ENCODE results near the gene RBP7.

Gene RBP7

GRCh38 chr1:10042746-10043145 lies 45.7 kb downstream of the RBP7 start:
- no peaks in the 10 kb centered on the region for H3K27me3 ChIP-seq (replicated peaks)
- in situ Hi-C loops (cut with HindIII; ENCODE audit: low pct_ligation_motif_present, low sequenced_read_pairs), result no loop called here
- TF ChIP-seq CTCF (IDR thresholded peaks at IDR 0.05; ENCODE audit: low read depth, low read length, missing control alignments), result no peak
- H3K4me3 ChIP-seq (ENCODE audit: low read depth, low read length), result no peak overlapping the region
- peaks cover 2% of the 10 kb centered on the region for H3K36me3 ChIP-seq (replicated peaks)
- DNase-seq, result no peak
- H3K27ac ChIP-seq, result no peak overlapping the region

- in situ Hi-C loops (cut with HindIII; ENCODE audit: low pct_ligation_motif_present, low sequenced_read_pairs), result no loop called here
- TF ChIP-seq CTCF (IDR thresholded peaks at IDR 0.05; ENCODE audit: low read depth, low read length, missing control alignments), result no peak
- Histone ChIP-seq H3K36me3 (replicated peaks) (no peaks in the 10 kb centered on the region), H3K4me3 (ENCODE audit: low read depth, low read length) (no peak overlapping the region), H3K27me3 (replicated peaks) (no peaks in the 10 kb centered on the region), H3K27ac (no peak overlapping the region)
- DNase-seq, result peak; percentile 8
These were observed 48.7 kb downstream of the RBP7 start for GRCh38 chr1:10045480-10046355.

- H3K27me3 ChIP-seq (replicated peaks), result no peaks in the 10 kb centered on the region
- H3K36me3 ChIP-seq (replicated peaks), result no peaks in the 10 kb centered on the region
- no peak overlapping the region for H3K4me3 ChIP-seq (ENCODE audit: low read depth, low read length)
- TF ChIP-seq CTCF (IDR thresholded peaks at IDR 0.05; ENCODE audit: low read depth, low read length, missing control alignments), result no peak
- no peak overlapping the region for H3K27ac ChIP-seq
- in situ Hi-C loops (cut with HindIII; ENCODE audit: low pct_ligation_motif_present, low sequenced_read_pairs), result no loop called here
- DNase-seq, result no peak
These were observed 49.5 kb downstream of the RBP7 start for GRCh38 chr1:10046356-10047085.

- H3K27ac ChIP-seq, result no peak overlapping the region
- no peaks in the 10 kb centered on the region for H3K27me3 ChIP-seq (replicated peaks)
- H3K4me3 ChIP-seq (ENCODE audit: low read depth, low read length), result no peak overlapping the region
- in situ Hi-C loops (cut with HindIII; ENCODE audit: low pct_ligation_motif_present, low sequenced_read_pairs), result no loop called here
- DNase-seq, result no peak
- no peaks in the 10 kb centered on the region for H3K36me3 ChIP-seq (replicated peaks)
- no peak for TF ChIP-seq CTCF (IDR thresholded peaks at IDR 0.05; ENCODE audit: low read depth, low read length, missing control alignments)
These were observed 51.6 kb downstream of the RBP7 start for GRCh38 chr1:10048601-10049000.

GRCh38 chr1:10050611-10051010 lies 53.6 kb downstream of the RBP7 start:
- Histone ChIP-seq H3K27ac (no peak overlapping the region), H3K4me3 (ENCODE audit: low read depth, low read length) (no peak overlapping the region), H3K36me3 (replicated peaks) (no peaks in the 10 kb centered on the region), H3K27me3 (replicated peaks) (no peaks in the 10 kb centered on the region)
- in situ Hi-C loops (cut with HindIII; ENCODE audit: low pct_ligation_motif_present, low sequenced_read_pairs), result no loop called here
- DNase-seq, result no peak
- no peak for TF ChIP-seq CTCF (IDR thresholded peaks at IDR 0.05; ENCODE audit: low read depth, low read length, missing control alignments)
